Body of pancreas (tissue), 4 donors: ENCODE results near the gene NAB1. TPM values are rescaled to one million over a fixed set of nuclear protein-coding genes. Genes with fewer than 3 reads are reported as not detected.

Experiments used
- ATAC-seq: fragments of 150-250 bp; one replicate; pipeline ENCODE4 v1.9.1; 2016
- DNase-seq, 4 donors: peaks; one replicate each; pipeline ENCODE4 v3.0.0-alpha.2; 2019
- H3K27ac ChIP-seq, 4 donors: fragments of 200-600 bp; sonication (generic); 1 replicate in 3 of 4; 2 replicates in 1 of 4; pipeline versions ENCODE4 v1.5.1 to v1.6.1; 2016 to 2019; ENCODE audit warnings: mild to moderate bottlenecking in 1 of 4, mixed read lengths in 1 of 4, moderate library complexity in 1 of 4
- H3K27me3 ChIP-seq, 2 donors: fragments of 200-600 bp; sonication (generic); one replicate each; pipeline ENCODE4 v1.6.0; 2016; ENCODE audit warnings: mild to moderate bottlenecking in 1 of 2
- H3K36me3 ChIP-seq, 2 donors: fragments of 200-600 bp; sonication (generic); replicated peaks in 1 of 2; 2 replicates each; pipeline ENCODE4 v1.5.1; 2016; ENCODE audit warnings: low read depth in 2 of 2; ENCODE audit not compliant: insufficient read depth in 1 of 2
- H3K4me1 ChIP-seq: fragments of 200-600 bp; sonication (generic); one replicate; pipeline ENCODE4 v1.6.0; 2016
- H3K4me3 ChIP-seq, 2 donors: fragments of 200-600 bp; sonication (generic); 1 replicate in 1 of 2; 2 replicates in 1 of 2; pipeline ENCODE4 v1.5.1; 2016 to 2019
- H3K9me3 ChIP-seq, 3 donors: fragments of 200-600 bp; sonication (generic); 1 replicate in 2 of 3; 2 replicates in 1 of 3; pipeline ENCODE4 v1.5.1; 2016
- CTCF ChIP-seq, 7 experiments: fragments of 450-650 bp in 4 of 7; fragments of 200-600 bp in 3 of 7; sonication (generic) in 3 of 7; IDR thresholded peaks; one replicate each; pipeline ENCODE4 v1.5.1; 2016 to 2019; ENCODE audit warnings: antibody characterized with exemption in 7 of 7
- POLR2A ChIP-seq, 3 donors: fragments of 450-650 bp; IDR thresholded peaks; one replicate each; pipeline ENCODE4 v1.6.1; 2016; ENCODE audit warnings: antibody characterized with exemption in 3 of 3, mild to moderate bottlenecking in 2 of 3
- WGBS, 2 donors: methylation state at CpG; one replicate each; pipeline ENCODE4 v1.1.5; 2017; 5-methylcytosine and 5-hydroxymethylcytosine counted together
- intact Hi-C: fragments of 100-400 bp; cut with DNase I; formaldehyde crosslinking; loops from one replicate; pipeline ENCODE4 v1.15.1; 2023
- total RNA-seq, 2 donors: library from RNA; depleted of rRNA; stranded (reverse); fragments of >200 nt; gene quantifications; one replicate each; pipeline ENCODE4 v1.1.0, GENCODE V29; 2016

Gene NAB1
- total RNA-seq, 2 donors from 2014 or later: 19.8 to 30.1 TPM

GRCh38 chr2:190664240-190664639 is 15.4 kb downstream of the NAB1 start:
- no peak for TF ChIP-seq POLR2A (IDR thresholded peaks at IDR 0.05)
- TF ChIP-seq CTCF (IDR thresholded peaks at IDR 0.05): no peak
- Histone ChIP-seq H3K4me1 (peaks cover 13% of the 10 kb centered on the region), H3K4me3 (no peak overlapping the region), H3K36me3 (no peaks in the 10 kb centered on the region), H3K9me3 (no peaks in the 10 kb centered on the region), H3K27me3 (no peaks in the 10 kb centered on the region), H3K27ac (no peak overlapping the region)
- DNase-seq (no peak), ATAC-seq (no peak)
- 97 to 100% methylated on average over 2 of the region's 2 CpGs for WGBS, 2 donors
- intact Hi-C loops: no loop called here

- intact Hi-C loops: no loop called here
- H3K9me3 ChIP-seq: no peaks in the 10 kb centered on the region
- WGBS, 2 donors: 22 to 52% methylated on average over 1 of the region's 1 CpG
- H3K27ac ChIP-seq: no peak overlapping the region
- no peaks in the 10 kb centered on the region for H3K27me3 ChIP-seq
- peaks cover 13% of the 10 kb centered on the region for H3K4me1 ChIP-seq
- TF ChIP-seq CTCF (IDR thresholded peaks at IDR 0.05): no peak
- no peak for TF ChIP-seq POLR2A (IDR thresholded peaks at IDR 0.05)
- ATAC-seq (no peak), DNase-seq (no peak)
- H3K36me3 ChIP-seq: peaks cover 0 to 3% of the 10 kb centered on the region in 2 donors
- no peak overlapping the region for H3K4me3 ChIP-seq
These were observed 18.0 kb downstream of the NAB1 start for GRCh38 chr2:190666895-190667294.

DNA sequence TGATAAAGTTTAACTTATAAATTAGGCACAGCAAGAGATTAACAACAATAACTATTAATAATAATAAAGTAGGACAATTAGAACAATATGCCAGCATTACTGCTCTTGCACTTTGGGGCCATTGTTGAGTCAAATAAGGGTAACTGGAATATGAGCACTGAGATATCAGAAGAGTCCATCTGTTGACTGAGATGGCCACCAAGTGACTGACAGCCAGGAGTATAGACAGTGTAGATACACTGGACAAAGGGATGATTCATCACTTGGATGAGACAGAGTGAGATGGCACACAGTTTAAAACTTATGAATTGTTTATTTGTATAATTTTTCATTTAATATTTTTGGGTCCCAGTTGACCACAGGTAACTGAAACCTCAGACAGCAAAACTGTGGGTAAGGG is 20.0 kb downstream of the NAB1 start:
- no peaks in the 10 kb centered on the region for H3K4me1 ChIP-seq
- no peaks in the 10 kb centered on the region for H3K9me3 ChIP-seq
- intact Hi-C loops: no loop called here
- ATAC-seq (no peak), DNase-seq (no peak)
- no peak overlapping the region for H3K27ac ChIP-seq
- H3K27me3 ChIP-seq: no peaks in the 10 kb centered on the region
- peaks cover 0 to 3% of the 10 kb centered on the region in 2 donors for H3K36me3 ChIP-seq
- H3K4me3 ChIP-seq: no peak overlapping the region
- TF ChIP-seq POLR2A (IDR thresholded peaks at IDR 0.05) (no peak), CTCF (IDR thresholded peaks at IDR 0.05) (no peak)

- intact Hi-C loops: no loop called here
- 87 to 90% methylated on average over 10 of the region's 10 CpGs for WGBS, 2 donors
- Histone ChIP-seq H3K27ac (no peak overlapping the region), H3K9me3 (no peaks in the 10 kb centered on the region), H3K4me3 (no peak overlapping the region), H3K36me3 (peaks cover 0 to 6% of the 10 kb centered on the region in 2 donors), H3K27me3 (no peaks in the 10 kb centered on the region), H3K4me1 (no peaks in the 10 kb centered on the region)
- TF ChIP-seq POLR2A (IDR thresholded peaks at IDR 0.05): no peak
- no peak for TF ChIP-seq CTCF (IDR thresholded peaks at IDR 0.05)
- ATAC-seq (no peak), DNase-seq (no peak)
These were observed 21.5 kb downstream of the NAB1 start for GRCh38 chr2:190670182-190670946.
